H1 (cell line): Measurements from ENCODE around the gene UBE3C. TPM values are rescaled to one million over a fixed set of nuclear protein-coding genes. Genes with fewer than 3 reads are reported as not detected.

ENCODE experiments used
- ATF2 ChIP-seq: IDR thresholded peaks from 2 replicates; pipeline ENCODE4 v1.6.1; 2012; ENCODE audit warnings: low read length, inconsistent platforms
- CEBPB ChIP-seq: IDR thresholded peaks from 2 replicates; pipeline ENCODE4 v1.6.1; 2012; ENCODE audit warnings: low read depth, low read length
- EGR1 ChIP-seq: IDR thresholded peaks from 2 replicates; pipeline ENCODE4 v1.6.1; 2011; ENCODE audit warnings: low read depth, low read length, borderline replicate concordance
- POLR2A ChIP-seq, 2 experiments: IDR thresholded peaks; 1 replicate in 1 of 2; 2 replicates in 1 of 2; pipeline ENCODE4 v1.6.1; 2011; ENCODE audit warnings: low read depth in 2 of 2, low read length in 2 of 2, mild to moderate bottlenecking in 2 of 2; ENCODE audit errors: control extremely low read depth in 1 of 2
- RBBP5 ChIP-seq: IDR thresholded peaks from 2 replicates; pipeline ENCODE4 v1.7.1; 2012; ENCODE audit warnings: low read depth, mild to moderate bottlenecking, inconsistent platforms, low read length, moderate library complexity, borderline replicate concordance
- TBP ChIP-seq: IDR thresholded peaks from 2 replicates; pipeline ENCODE4 v1.6.1; 2011; ENCODE audit warnings: low read depth, low read length, improper control_type of control experiment
- TEAD4 ChIP-seq: IDR thresholded peaks from 2 replicates; pipeline ENCODE4 v1.6.1; 2012; ENCODE audit warnings: low read depth, low read length, inconsistent platforms, mixed read lengths
- polyA plus RNA-seq, 7 experiments: library from polyadenylated mRNA; depleted of rRNA in 3 of 7; stranded (reverse) in 5 of 7; unstranded in 2 of 7; fragments of >200 nt in 5 of 7; fragments of 200-250 nt in 2 of 7; gene quantifications; 1 replicate in 5 of 7; 2 replicates in 1 of 7; 4 replicates in 1 of 7; pipeline versions ENCODE4 v1.2.1 to v1.2.3, GENCODE V29; 2011 to 2013; ENCODE audit warnings: missing spikeins in 2 of 7, mixed read lengths in 2 of 7
- total RNA-seq: library from RNA; stranded (reverse); fragmentation: NEBNext Ultra II Directional; extraction: Animal tissue kit (Norgen Biotek cat#: 25700); gene quantifications from 2 replicates; pipeline ENCODE4 v1.2.1, GENCODE V29; 2021

UBE3C gene
- total and polyA plus RNA-seq, 2 of the 8 experiments (the other 6 are each of a cell fraction or from before 2014, with no cell fraction given), result 32.0 to 54.1 TPM

GRCh38 chr7:157255201-157255606 lies 116.5 kb downstream of the UBE3C start (continued):
- TF ChIP-seq RBBP5 (no peak), EGR1 (no peak), TBP (no peak), POLR2A (IDR thresholded peaks at IDR 0.05; ENCODE audit: control extremely low read depth in 1 of 2, low read depth in 2 of 2, low read length in 2 of 2) (no peak), ATF2 (no peak), TEAD4 (no peak), CEBPB (no peak)
